Stomach (tissue), 9 donors: ENCODE measurements around the gene OPN1LW. TPM values are rescaled to one million over a fixed set of nuclear protein-coding genes. Genes with fewer than 3 reads are reported as not detected.

Source experiments
- DNase-seq, 2 donors: peaks; one replicate each; pipeline versions ENCODE4 v3.0.0 to v3.0.0-alpha.2; 2013 to 2019
- H3K27ac ChIP-seq, 5 donors: fragments of 200-600 bp in 4 of 5; sonication (generic) in 4 of 5; one replicate each; pipeline ENCODE4 v1.5.1; 2013 to 2019; ENCODE audit warnings: mild to moderate bottlenecking in 1 of 5, moderate library complexity in 1 of 5
- H3K27me3 ChIP-seq, 3 donors: fragments of 200-600 bp; sonication (generic); one replicate each; pipeline ENCODE4 v1.5.1; 2017 to 2019; ENCODE audit warnings: mixed run types in 1 of 3
- H3K36me3 ChIP-seq, 4 donors: fragments of 200-600 bp; sonication (generic); 1 replicate in 3 of 4; 2 replicates in 1 of 4; pipeline ENCODE4 v1.5.1; 2016 to 2019
- H3K4me1 ChIP-seq, 4 donors: fragments of 200-600 bp; sonication (generic); one replicate each; pipeline ENCODE4 v1.5.1; 2016 to 2019
- H3K4me3 ChIP-seq, 4 donors: fragments of 200-600 bp; sonication (generic) in 3 of 4; one replicate each; pipeline ENCODE4 v1.5.1; 2016 to 2019; ENCODE audit warnings: mild to moderate bottlenecking in 1 of 4
- H3K9me3 ChIP-seq, 4 donors: fragments of 200-600 bp; sonication (generic); one replicate each; pipeline ENCODE4 v1.5.1; 2016 to 2019
- CTCF ChIP-seq, 7 experiments: fragments of 450-650 bp in 4 of 7; fragments of 200-600 bp in 3 of 7; sonication (generic) in 3 of 7; IDR thresholded peaks; one replicate each; pipeline ENCODE4 v1.5.1; 2016 to 2019; ENCODE audit warnings: antibody characterized with exemption in 7 of 7, control low read depth in 2 of 7, mild to moderate bottlenecking in 1 of 7
- EP300 ChIP-seq: sonication (generic); formaldehyde crosslinking; IDR thresholded peaks from one replicate; pipeline ENCODE4 v1.6.1; 2017; ENCODE audit warnings: antibody characterized with exemption
- POLR2A ChIP-seq, 4 donors: fragments of 450-650 bp; IDR thresholded peaks; one replicate each; pipeline ENCODE4 v1.6.1; 2016; ENCODE audit warnings: antibody characterized with exemption in 4 of 4, control low read depth in 2 of 4, mild to moderate bottlenecking in 1 of 4, moderate library complexity in 1 of 4
- POLR2AphosphoS5 ChIP-seq, 3 donors: sonication (generic); formaldehyde crosslinking; IDR thresholded peaks; one replicate each; pipeline ENCODE4 v1.6.1; 2016; ENCODE audit warnings: antibody characterized with exemption in 3 of 3
- WGBS, 5 donors: extraction: QIAGEN DNeasy Blood & Tissue Kit in 3 of 5; methylation state at CpG; one replicate each; pipeline versions ENCODE4 v1.1.5 to v1.1.7; 2013 to 2018; 5-methylcytosine and 5-hydroxymethylcytosine counted together
- intact Hi-C: fragments of 100-400 bp; cut with DNase I; formaldehyde crosslinking; loops from one replicate; pipeline ENCODE4 v1.15.1; 2023; ENCODE audit warnings: low total_unique reads
- polyA plus RNA-seq, 3 donors: library from polyadenylated mRNA; stranded (reverse); fragments of 200-250 nt; gene quantifications; one replicate each; pipeline ENCODE4 v1.2.3, GENCODE V29; 2013
- total RNA-seq, 5 donors: library from RNA; depleted of rRNA; stranded (reverse); fragments of >200 nt; gene quantifications; one replicate each; pipeline versions ENCODE4 v1.1.0 to v1.2.3, GENCODE V29; 2014 to 2016
- donor health status: healthy with polysubstance abuse.
- donor health status: Bipolar disorder and iron deficiency.
- donor health status: healthy.

Gene OPN1LW
- total and polyA plus RNA-seq, 8 donors = not detected

GRCh38 chrX:154125391-154126040 is 18.5 kb upstream of the OPN1LW start:
- H3K9me3 ChIP-seq = peaks cover 0 to 11% (median 2%) of the 10 kb centered on the region in 4 donors
- intact Hi-C loops = no loop called here
- 71 to 84% (median 80%) methylated on average over 12 to 30 of the region's 30 CpGs for WGBS, 5 donors
- H3K4me1 ChIP-seq = no peaks in the 10 kb centered on the region
- TF ChIP-seq EP300 = no peak
- no peak for TF ChIP-seq POLR2AphosphoS5 (IDR thresholded peaks at IDR 0.05)
- no peak for TF ChIP-seq CTCF (IDR thresholded peaks at IDR 0.05)
- no peak for TF ChIP-seq POLR2A (IDR thresholded peaks at IDR 0.05)
- no peak overlapping the region for H3K27ac ChIP-seq
- H3K4me3 ChIP-seq = no peak overlapping the region
- peaks cover 0 to 8% (median 0%) of the 10 kb centered on the region in 3 donors for H3K27me3 ChIP-seq
- no peak for DNase-seq
- no peaks in the 10 kb centered on the region for H3K36me3 ChIP-seq

GRCh38 chrX:154126101-154126500 is 17.9 kb upstream of the OPN1LW start:
- TF ChIP-seq POLR2AphosphoS5 (IDR thresholded peaks at IDR 0.05) (no peak), POLR2A (IDR thresholded peaks at IDR 0.05) (no peak), CTCF (IDR thresholded peaks at IDR 0.05) (no peak), EP300 (no peak)
- no peak for DNase-seq
- intact Hi-C loops = no loop called here
- Histone ChIP-seq H3K4me1 (no peaks in the 10 kb centered on the region), H3K27me3 (peaks cover 0 to 8% (median 0%) of the 10 kb centered on the region in 3 donors), H3K36me3 (no peaks in the 10 kb centered on the region), H3K27ac (no peak overlapping the region), H3K4me3 (no peak overlapping the region), H3K9me3 (peaks cover 0 to 6% (median 0%) of the 10 kb centered on the region in 4 donors)
- 93 to 100% (median 94%) methylated on average over 5 to 11 of the region's 11 CpGs for WGBS, 5 donors

GRCh38 chrX:154131955-154132354 is 12.1 kb upstream of the OPN1LW start:
- DNase-seq = no peak
- WGBS, 5 donors = 66 to 86% (median 77%) methylated on average over 4 of the region's 4 CpGs
- no peak overlapping the region for H3K4me3 ChIP-seq
- no peaks in the 10 kb centered on the region for H3K4me1 ChIP-seq
- no peak for TF ChIP-seq EP300
- no peak for TF ChIP-seq POLR2AphosphoS5 (IDR thresholded peaks at IDR 0.05)
- no peak for TF ChIP-seq CTCF (IDR thresholded peaks at IDR 0.05)
- TF ChIP-seq POLR2A (IDR thresholded peaks at IDR 0.05) = no peak
- no peak overlapping the region for H3K27ac ChIP-seq
- no peaks in the 10 kb centered on the region for H3K36me3 ChIP-seq
- intact Hi-C loops = no loop called here
- no peaks in the 10 kb centered on the region for H3K27me3 ChIP-seq
- H3K9me3 ChIP-seq = peaks cover 0 to 2% (median 0%) of the 10 kb centered on the region in 4 donors

DNA sequence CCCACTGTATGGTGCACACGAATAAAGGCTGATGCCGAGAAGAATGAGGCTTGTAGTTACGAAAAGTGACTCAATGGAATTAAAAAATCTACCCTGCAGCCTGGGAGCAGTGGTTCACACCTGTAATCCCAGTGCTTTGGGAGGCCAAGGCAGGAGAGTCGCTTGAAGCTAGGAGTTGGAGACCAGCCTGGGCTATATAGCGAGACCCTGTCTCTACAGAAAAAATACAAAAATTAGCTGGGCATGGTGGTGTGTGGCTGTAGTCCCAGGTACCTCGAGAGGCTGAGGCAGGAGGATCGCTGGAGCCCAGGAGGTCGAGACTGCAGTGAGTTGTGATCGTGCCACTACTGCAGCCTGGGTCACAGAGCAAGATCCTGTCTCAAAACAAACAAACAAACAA is 11.7 kb upstream of the OPN1LW start:
- peaks cover 0 to 2% (median 0%) of the 10 kb centered on the region in 3 donors for H3K27me3 ChIP-seq
- intact Hi-C loops = no loop called here
- DNase-seq = no peak

More for the DNA sequence above, 11.7 kb upstream of the OPN1LW start:
- Histone ChIP-seq H3K9me3 (peaks cover 0 to 2% (median 0%) of the 10 kb centered on the region in 4 donors), H3K36me3 (no peaks in the 10 kb centered on the region), H3K4me1 (no peaks in the 10 kb centered on the region), H3K4me3 (no peak overlapping the region), H3K27ac (no peak overlapping the region)
- TF ChIP-seq POLR2AphosphoS5 (IDR thresholded peaks at IDR 0.05) = no peak
- TF ChIP-seq EP300 = no peak
- no peak for TF ChIP-seq POLR2A (IDR thresholded peaks at IDR 0.05)
- no peak for TF ChIP-seq CTCF (IDR thresholded peaks at IDR 0.05)
- WGBS, 5 donors = 79 to 97% (median 92%) methylated on average over 7 to 9 of the region's 9 CpGs
